IPS-15b (cell line): ENCODE measurements around the gene CLDN19.
"Not testable (repeated sequence)": the region's sequence is repeated elsewhere in the genome, so short reads cannot be mapped to it uniquely, and the experiment has no call there.

Experiments
- H3K27me3 ChIP-seq: one replicate; pipeline ENCODE4 v1.6.1; 2013; ENCODE audit warnings: low read length; ENCODE audit not compliant: control insufficient read depth, insufficient read depth
- H3K36me3 ChIP-seq: one replicate; pipeline ENCODE4 v1.6.1; 2013; ENCODE audit warnings: low read length; ENCODE audit not compliant: control insufficient read depth, insufficient read depth
- H3K4me1 ChIP-seq: one replicate; pipeline ENCODE4 v1.6.1; 2013; ENCODE audit warnings: mild to moderate bottlenecking, low read length; ENCODE audit not compliant: control insufficient read depth, insufficient read depth
- H3K4me3 ChIP-seq: one replicate; pipeline ENCODE4 v1.5.1; 2013; ENCODE audit warnings: low read depth, low read length
- H3K9ac ChIP-seq: one replicate; pipeline ENCODE4 v1.6.1; 2013; ENCODE audit warnings: low read depth, mild to moderate bottlenecking, low read length
- H3K9me3 ChIP-seq: one replicate; pipeline ENCODE4 v1.6.1; 2013; ENCODE audit warnings: mild to moderate bottlenecking, low read length; ENCODE audit not compliant: control insufficient read depth, insufficient read depth

Gene CLDN19

DNA sequence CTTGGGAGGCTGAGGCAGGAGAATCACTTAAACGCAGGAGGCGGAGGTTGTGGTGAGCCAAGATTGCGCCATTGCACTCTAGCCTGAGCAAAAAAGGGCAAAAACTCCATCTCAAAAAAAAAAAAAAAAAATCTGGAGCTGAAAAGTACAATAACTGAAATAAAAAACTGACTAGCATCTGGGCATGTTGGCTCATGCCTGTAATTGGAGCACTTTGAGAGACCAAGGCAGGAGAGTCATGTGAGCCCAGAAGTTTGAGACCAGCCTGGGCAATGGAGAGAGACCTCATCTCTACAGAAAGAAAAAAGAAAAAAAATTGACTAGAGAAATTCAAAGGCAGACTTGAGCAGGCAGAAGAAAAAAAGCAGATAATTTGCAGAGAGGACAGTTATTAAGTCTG, 18.1 kb downstream of the CLDN19 start:
- Histone ChIP-seq H3K9me3 (no peaks in the 10 kb centered on the region), H3K9ac (no peak overlapping the region), H3K27me3 (no peaks in the 10 kb centered on the region)

DNA sequence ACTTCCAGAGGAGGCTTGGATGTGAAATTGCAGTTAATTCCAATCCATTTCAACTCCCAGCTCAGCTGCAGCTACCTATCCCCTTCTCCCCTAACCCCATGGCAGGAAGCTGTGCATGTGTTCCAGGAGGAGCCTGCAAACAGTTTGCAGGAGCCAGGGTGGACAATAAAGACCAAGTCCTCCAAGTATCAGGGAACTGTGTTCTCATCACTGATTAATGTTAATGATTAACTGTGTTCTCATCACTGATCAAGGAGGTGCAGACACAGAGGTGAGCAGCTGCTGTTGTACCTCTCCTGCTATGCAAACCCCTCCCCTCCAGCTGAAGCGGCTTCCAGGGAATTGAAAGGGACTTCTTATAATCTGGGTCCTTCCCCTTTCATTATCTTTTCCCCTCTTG, 19.2 kb downstream of the CLDN19 start:
- no peak overlapping the region for H3K4me3 ChIP-seq
- no peaks in the 10 kb centered on the region for H3K36me3 ChIP-seq
- no peak overlapping the region for H3K9ac ChIP-seq
- H3K27me3 ChIP-seq: no peaks in the 10 kb centered on the region
- H3K4me1 ChIP-seq: no peaks in the 10 kb centered on the region
- H3K9me3 ChIP-seq: no peaks in the 10 kb centered on the region

More for the DNA sequence above, 18.1 kb downstream of the CLDN19 start:
- Histone ChIP-seq H3K4me1 (no peaks in the 10 kb centered on the region), H3K36me3 (no peaks in the 10 kb centered on the region), H3K4me3 (no peak overlapping the region)

DNA sequence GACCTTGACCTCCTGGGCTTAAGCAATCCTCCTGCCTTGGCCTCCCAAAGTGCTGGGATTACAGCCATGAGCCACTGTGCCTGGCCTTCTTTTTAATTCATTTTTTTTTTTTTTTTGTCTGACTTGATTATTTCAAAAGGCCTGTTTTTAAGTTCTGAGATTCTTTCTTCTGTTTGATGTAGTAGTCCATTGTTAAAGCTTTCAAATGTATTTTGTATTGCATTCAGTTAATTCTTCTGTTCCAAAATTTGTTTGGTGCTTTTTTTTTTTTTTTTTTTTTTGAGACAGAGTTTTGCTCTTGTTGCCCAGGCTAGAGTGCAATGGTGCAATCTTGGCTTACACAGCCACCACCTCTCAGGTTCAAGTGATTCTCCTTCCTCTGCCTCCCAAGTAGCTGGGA, 25.6 kb downstream of the CLDN19 start:
- H3K9ac ChIP-seq, H3K36me3 ChIP-seq, H3K27me3 ChIP-seq: not testable (repeated sequence)

DNA sequence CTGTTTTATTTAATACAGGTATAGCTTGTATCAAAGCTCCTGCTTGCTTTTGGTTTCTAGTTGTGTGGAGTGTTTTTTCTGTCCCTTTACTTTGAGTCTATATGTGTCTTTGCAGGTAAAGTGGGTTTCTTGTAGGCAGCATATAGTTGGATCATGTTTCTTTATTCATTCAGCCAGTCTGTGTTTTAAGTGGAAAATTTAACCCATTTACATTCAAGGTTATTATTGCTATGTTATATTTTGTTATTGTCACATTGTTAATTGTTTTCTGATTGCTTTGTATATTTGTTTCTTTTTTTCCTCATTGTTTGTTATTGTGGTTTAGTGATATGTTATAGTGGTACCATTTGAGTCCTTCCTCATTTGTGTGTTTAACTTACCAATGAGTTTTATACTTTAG, 26.7 kb downstream of the CLDN19 start:
- no peaks in the 10 kb centered on the region for H3K36me3 ChIP-seq
- no peaks in the 10 kb centered on the region for H3K4me1 ChIP-seq
- no peaks in the 10 kb centered on the region for H3K27me3 ChIP-seq
- H3K9ac ChIP-seq: no peak overlapping the region
- H3K9me3 ChIP-seq: no peaks in the 10 kb centered on the region
- no peak overlapping the region for H3K4me3 ChIP-seq

More for the DNA sequence above, 25.6 kb downstream of the CLDN19 start:
- not testable (repeated sequence) for H3K4me3 ChIP-seq, H3K9me3 ChIP-seq, H3K4me1 ChIP-seq

DNA sequence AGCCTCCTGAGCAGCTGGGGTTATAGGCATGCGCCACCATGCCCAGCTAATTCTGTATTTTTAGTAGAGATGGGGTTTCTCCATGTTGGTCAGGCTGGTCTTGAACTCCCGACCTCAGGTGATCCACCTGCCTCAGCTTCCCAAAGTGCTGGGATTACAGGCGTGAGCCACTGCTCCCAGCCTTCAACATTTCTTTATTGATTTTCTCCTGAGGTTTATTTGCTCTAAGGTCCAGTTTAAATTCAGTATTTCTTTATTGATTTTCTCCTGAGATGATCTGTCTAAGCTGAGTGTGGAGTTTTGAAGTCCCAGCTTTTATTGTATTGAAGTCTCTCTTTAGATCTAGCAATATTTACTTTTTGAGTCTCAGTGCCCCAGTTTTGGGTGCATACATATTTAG, 27.2 kb downstream of the CLDN19 start:
- not testable (repeated sequence) for H3K9me3 ChIP-seq, H3K4me3 ChIP-seq, H3K36me3 ChIP-seq, H3K9ac ChIP-seq, H3K27me3 ChIP-seq, H3K4me1 ChIP-seq

DNA sequence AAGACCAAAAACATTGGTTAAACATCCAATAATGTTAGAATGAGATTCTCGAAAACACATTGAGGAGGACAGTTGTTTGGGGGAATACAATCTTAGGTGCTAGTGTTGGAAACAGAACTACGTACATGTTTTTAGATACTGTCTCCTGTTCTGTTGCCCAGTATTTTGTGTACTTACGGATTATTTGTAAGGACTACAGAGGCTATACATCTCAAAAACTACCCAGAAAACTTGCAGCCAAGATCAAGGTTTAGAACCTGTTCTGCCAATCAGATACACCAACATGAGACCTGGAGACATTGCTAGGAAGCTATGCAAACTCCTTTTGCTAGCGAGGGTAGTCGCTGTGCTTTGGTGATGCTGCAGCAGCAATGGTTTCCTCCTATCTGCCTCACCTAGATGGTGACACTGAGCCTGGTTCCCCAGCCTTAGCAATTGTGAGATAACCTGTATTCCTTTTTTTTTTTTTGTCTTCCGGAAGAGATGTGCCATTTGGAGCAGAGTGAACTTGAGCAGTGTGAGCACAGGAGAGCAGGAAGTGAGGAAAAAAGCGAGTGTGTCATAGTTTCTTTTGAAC, 36.1 kb downstream of the CLDN19 start:
- no peak overlapping the region for H3K9ac ChIP-seq
- no peaks in the 10 kb centered on the region for H3K4me1 ChIP-seq
- peaks cover 19% of the 10 kb centered on the region for H3K36me3 ChIP-seq
- H3K27me3 ChIP-seq: no peaks in the 10 kb centered on the region
- H3K4me3 ChIP-seq: no peak overlapping the region
- H3K9me3 ChIP-seq: no peaks in the 10 kb centered on the region

DNA sequence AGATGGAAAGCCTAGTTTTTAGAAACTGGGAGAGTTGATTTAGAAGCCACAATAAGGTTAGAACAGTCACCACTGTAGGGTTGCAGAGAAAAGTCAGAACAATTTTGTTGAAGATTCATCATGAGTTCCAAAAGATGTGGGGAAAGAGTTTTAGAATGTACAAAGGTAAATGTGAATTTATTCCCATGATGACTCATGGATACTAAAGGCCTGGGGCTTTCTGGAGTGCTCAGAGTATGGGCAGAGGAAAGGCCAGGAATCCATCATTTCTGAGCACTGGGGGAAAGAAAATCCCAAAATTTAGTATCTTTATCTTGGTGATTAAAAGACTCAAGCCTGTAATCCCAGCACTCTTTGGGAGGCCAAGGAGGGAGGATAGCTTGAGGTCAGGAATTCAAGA, 40.0 kb downstream of the CLDN19 start:
- no peaks in the 10 kb centered on the region for H3K27me3 ChIP-seq
- no peaks in the 10 kb centered on the region for H3K9me3 ChIP-seq
- H3K36me3 ChIP-seq: peaks cover 48% of the 10 kb centered on the region
- H3K4me3 ChIP-seq: no peak overlapping the region
- H3K4me1 ChIP-seq: no peaks in the 10 kb centered on the region
- H3K9ac ChIP-seq: no peak overlapping the region

DNA sequence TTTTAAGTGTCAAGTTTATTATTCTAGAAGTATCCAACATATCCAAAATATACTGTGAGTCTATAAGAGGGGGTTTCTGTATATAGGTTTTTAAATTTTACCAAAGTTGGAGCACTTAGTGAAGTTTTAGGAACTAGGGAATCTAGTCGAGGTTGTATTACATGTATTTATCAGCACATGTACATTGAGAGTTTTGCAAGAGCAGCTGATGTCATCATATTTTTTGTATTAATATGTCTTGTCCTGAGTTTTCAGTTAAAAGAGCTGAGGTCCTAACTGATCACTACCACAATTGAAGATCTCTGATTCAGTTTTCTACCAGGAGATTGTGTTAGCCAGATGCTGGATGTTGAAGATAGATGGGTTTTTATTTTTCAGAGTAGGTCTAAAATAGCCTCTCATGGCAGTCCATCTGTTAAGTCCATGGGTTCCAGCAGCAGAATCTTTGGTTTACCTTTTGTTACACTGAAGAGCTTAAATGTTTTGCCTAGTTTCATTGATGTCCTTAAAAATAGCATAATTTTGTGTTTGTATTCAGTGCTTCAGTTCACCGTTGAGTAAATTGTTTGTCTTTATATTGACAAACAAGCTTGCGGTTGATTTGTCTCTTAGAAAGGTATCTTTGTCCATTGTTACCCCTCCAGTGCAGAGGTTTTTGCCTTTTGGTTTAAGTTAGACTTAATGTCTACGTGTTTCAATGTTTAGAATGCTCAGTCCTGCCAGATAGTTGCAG, 41.8 kb downstream of the CLDN19 start:
- no peak overlapping the region for H3K9ac ChIP-seq
- H3K36me3 ChIP-seq: peaks cover 46% of the 10 kb centered on the region
- H3K4me1 ChIP-seq: no peaks in the 10 kb centered on the region

DNA sequence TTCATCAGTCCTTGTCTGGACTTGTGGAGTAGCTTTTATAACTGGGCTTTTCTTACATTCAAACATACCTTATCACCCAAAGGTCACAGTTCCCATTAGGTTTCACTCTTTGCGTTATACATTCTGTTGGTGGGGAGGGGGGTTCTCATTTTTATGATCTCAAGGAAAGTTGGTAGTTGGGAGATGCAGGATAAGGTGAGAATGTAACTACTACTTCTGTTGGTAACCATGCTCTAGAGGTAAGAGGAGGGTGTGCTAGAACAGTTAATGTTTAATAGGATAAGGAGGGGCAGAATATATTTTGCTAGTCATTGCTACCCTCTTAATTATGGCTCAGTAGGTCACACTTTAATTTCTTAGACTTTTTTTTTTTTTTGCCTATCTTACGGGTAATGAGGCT, 47.1 kb downstream of the CLDN19 start:
- Histone ChIP-seq H3K9ac (no peak overlapping the region), H3K9me3 (no peaks in the 10 kb centered on the region), H3K4me1 (peaks cover 20% of the 10 kb centered on the region), H3K36me3 (peaks cover 24% of the 10 kb centered on the region), H3K4me3 (no peak overlapping the region), H3K27me3 (no peaks in the 10 kb centered on the region)

More for the DNA sequence above, 41.8 kb downstream of the CLDN19 start:
- Histone ChIP-seq H3K27me3 (no peaks in the 10 kb centered on the region), H3K9me3 (no peaks in the 10 kb centered on the region), H3K4me3 (no peak overlapping the region)

DNA sequence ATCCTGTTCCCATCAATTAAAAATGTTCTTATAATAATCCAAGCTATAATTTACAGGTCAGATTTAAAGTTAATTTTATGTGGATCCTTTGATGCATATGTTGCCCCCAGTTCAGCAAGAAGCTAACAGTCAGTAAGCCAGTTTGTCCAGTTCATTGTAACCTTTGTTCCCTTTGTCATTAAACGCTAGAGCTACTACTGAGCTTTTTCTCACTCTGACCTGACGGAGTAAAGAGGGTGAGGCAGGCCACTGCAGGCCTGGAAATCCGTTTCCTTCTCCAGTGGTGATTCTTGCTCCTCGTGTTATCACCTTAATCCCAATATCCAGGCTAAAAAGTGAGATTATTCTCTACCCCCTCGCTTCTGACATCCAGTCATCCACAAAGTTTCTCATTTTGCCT, 47.6 kb downstream of the CLDN19 start:
- H3K4me1 ChIP-seq: peaks cover 24% of the 10 kb centered on the region
- H3K36me3 ChIP-seq: peaks cover 22% of the 10 kb centered on the region
- no peak overlapping the region for H3K4me3 ChIP-seq
- no peak overlapping the region for H3K9ac ChIP-seq
- no peaks in the 10 kb centered on the region for H3K27me3 ChIP-seq
- H3K9me3 ChIP-seq: no peaks in the 10 kb centered on the region

DNA sequence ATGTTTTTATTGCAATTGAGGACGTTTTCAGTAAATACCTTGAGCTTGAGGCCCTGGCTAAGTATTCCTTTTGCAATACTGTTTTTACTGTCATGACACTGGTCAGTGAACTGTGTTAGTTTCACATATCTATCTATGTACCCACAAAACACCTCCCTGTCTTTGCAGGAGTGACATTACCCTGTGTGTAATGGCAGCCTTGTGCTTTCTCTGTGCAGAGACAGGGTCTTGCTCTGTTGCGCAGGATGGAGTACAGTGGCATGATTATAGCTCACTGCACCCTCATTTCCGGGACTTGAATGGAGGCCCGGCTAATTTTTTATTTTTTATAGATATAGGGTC, 48.9 kb downstream of the CLDN19 start:
- Histone ChIP-seq H3K4me1 (peaks cover 32% of the 10 kb centered on the region), H3K36me3 (peaks cover 12% of the 10 kb centered on the region), H3K9ac (no peak overlapping the region), H3K9me3 (no peaks in the 10 kb centered on the region), H3K4me3 (no peak overlapping the region), H3K27me3 (no peaks in the 10 kb centered on the region)

DNA sequence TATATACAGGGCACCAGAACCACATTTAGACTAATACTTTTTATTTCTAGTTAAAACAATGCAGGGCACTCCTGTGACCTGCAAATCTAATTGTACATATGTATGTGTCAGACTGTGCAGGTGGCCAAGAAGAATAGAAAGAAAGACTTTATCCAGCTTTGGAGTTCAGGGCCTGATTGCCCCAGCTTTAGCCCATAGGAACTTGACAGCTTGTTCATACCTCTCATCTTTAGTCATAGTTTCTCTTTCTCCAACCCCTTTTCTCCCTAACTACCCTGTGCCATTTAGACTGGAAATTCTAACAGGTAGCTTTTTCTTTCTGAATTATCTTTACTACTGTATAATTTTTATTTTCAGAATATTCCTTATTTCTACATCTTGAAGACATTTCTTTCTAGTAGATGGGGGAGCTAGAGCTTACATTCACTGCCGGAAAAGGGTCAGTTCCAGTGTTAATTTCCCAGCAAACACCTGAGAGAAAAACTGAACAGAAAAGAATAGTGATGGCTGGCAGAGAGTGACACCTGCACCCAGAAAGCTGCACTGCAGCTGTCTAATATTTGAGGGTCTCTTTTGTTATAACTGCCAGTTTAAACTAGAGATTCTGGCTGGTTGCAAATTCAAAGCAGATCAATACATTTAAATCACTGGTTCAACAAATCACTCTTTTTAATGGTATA, 49.4 kb downstream of the CLDN19 start:
- peaks cover 7% of the 10 kb centered on the region for H3K36me3 ChIP-seq
- peaks cover 33% of the 10 kb centered on the region for H3K4me1 ChIP-seq
- H3K9ac ChIP-seq: no peak overlapping the region
- no peaks in the 10 kb centered on the region for H3K27me3 ChIP-seq
- no peaks in the 10 kb centered on the region for H3K9me3 ChIP-seq
- no peak overlapping the region for H3K4me3 ChIP-seq
